Fibroblast of villous mesenchyme (primary cell): ENCODE measurements around the gene TBKBP1. TPM values are rescaled to one million over a fixed set of nuclear protein-coding genes. Genes with fewer than 3 reads are reported as not detected.

ENCODE experiments used
- DNase-seq: peaks from one replicate; pipeline ENCODE4 v3.0.0-alpha.2; 2010; ENCODE audit warnings: low read depth
- H3K4me3 ChIP-seq: 2 replicates; pipeline ENCODE4 v1.5.1; 2011; ENCODE audit warnings: low read depth, mild to moderate bottlenecking, low read length
- CTCF ChIP-seq: IDR thresholded peaks from 2 replicates; pipeline ENCODE4 v1.5.1; 2012; ENCODE audit warnings: low read depth, mild to moderate bottlenecking, low read length; ENCODE audit not compliant: insufficient read depth
- total RNA-seq: library from RNA; depleted of rRNA; stranded (reverse); fragments of >200 nt; gene quantifications from 2 replicates; pipeline ENCODE4 v1.2.3, GENCODE V29; 2012

TBKBP1 gene
- total RNA-seq, 1 donor, result 11.2 TPM

GRCh38 chr17:47732399-47733046 is 38.6 kb downstream of the TBKBP1 start:
- TF ChIP-seq CTCF, result no peak
- no peak overlapping the region for H3K4me3 ChIP-seq
- DNase-seq, result no peak

GRCh38 chr17:47733047-47733673 is 39.2 kb downstream of the TBKBP1 start, which contains the start of gene TBX21:
TSS of gene TBX21 (plus strand) at chr17:47733236. CDS start at chr17:47733455, 219 bp downstream.
- DNase-seq, result peak; percentile 23
- H3K4me3 ChIP-seq, result peak within 1 kb of the TSS; percentile 32
- TF ChIP-seq CTCF, result peak; percentile 8

GRCh38 chr17:47733674-47734410 is 39.9 kb downstream of the TBKBP1 start:
- TF ChIP-seq CTCF, result no peak
- no peak overlapping the region for H3K4me3 ChIP-seq
- no peak for DNase-seq

- DNase-seq, result no peak
- no peak overlapping the region for H3K4me3 ChIP-seq
- no peak for TF ChIP-seq CTCF
These were observed 41.1 kb downstream of the TBKBP1 start for GRCh38 chr17:47735139-47735464.

GRCh38 chr17:47735536-47736011 is 41.6 kb downstream of the TBKBP1 start:
- no peak for TF ChIP-seq CTCF
- no peak overlapping the region for H3K4me3 ChIP-seq
- DNase-seq, result no peak

- no peak for DNase-seq
- no peak overlapping the region for H3K4me3 ChIP-seq
- TF ChIP-seq CTCF, result no peak
These were observed 42.8 kb downstream of the TBKBP1 start for GRCh38 chr17:47736501-47737495.
